CD4-positive, alpha-beta T cell treated with Interleukin-2 at 100 ng/mL for 4 hours (primary cell): ENCODE measurements around the gene ZNF672.
"Not testable (repeated sequence)": the region's sequence is repeated elsewhere in the genome, so short reads cannot be mapped to it uniquely, and the experiment has no call there.

ENCODE experiments used
- DNase-seq: peaks from one replicate; pipeline ENCODE4 v3.0.0-alpha.2; 2020; ENCODE audit warnings: low spot score

Gene ZNF672

GRCh38 chr1:248856176-248856575 lies 18.2 kb downstream of the ZNF672 start:
- no peak for DNase-seq

- DNase-seq = no peak
Observed at GRCh38 chr1:248857201-248857600, 19.2 kb downstream of the ZNF672 start.

GRCh38 chr1:248857749-248858095 lies 19.7 kb downstream of the ZNF672 start:
- no peak for DNase-seq

GRCh38 chr1:248858096-248858890 lies 20.3 kb downstream of the ZNF672 start:
- DNase-seq = no peak

GRCh38 chr1:248858891-248859889 lies 21.2 kb downstream of the ZNF672 start, which contains the start of gene ZNF692:
ZNF692 (minus strand) TSS chr1:248859085; CDS start chr1:248858309, 776 bp downstream.
- DNase-seq = peak; percentile 98

- no peak for DNase-seq
Observed at GRCh38 chr1:248860007-248860406, 22.0 kb downstream of the ZNF672 start.

- DNase-seq = no peak
Observed at GRCh38 chr1:248861616-248862015, 23.6 kb downstream of the ZNF672 start.

- DNase-seq = peak; percentile 33
Observed at GRCh38 chr1:248862695-248862997, 24.6 kb downstream of the ZNF672 start.

GRCh38 chr1:248862998-248863881 lies 25.2 kb downstream of the ZNF672 start:
- DNase-seq = peak; percentile 77

- DNase-seq = no peak
Observed at GRCh38 chr1:248871837-248872401, 33.9 kb downstream of the ZNF672 start.

GRCh38 chr1:248872752-248873408 lies 34.9 kb downstream of the ZNF672 start:
- peak; percentile 26 for DNase-seq

GRCh38 chr1:248873409-248873992 lies 35.5 kb downstream of the ZNF672 start:
- DNase-seq = peak; percentile 95

GRCh38 chr1:248873993-248874533 lies 36.0 kb downstream of the ZNF672 start:
- peak; percentile 90 for DNase-seq

- no peak for DNase-seq
Observed at GRCh38 chr1:248881261-248881660, 43.2 kb downstream of the ZNF672 start.

- not testable (repeated sequence) for DNase-seq
Observed at GRCh38 chr1:248882427-248882826, 44.4 kb downstream of the ZNF672 start.

GRCh38 chr1:248884632-248885295 lies 46.7 kb downstream of the ZNF672 start:
- no peak for DNase-seq

- no peak for DNase-seq
Observed at GRCh38 chr1:248885646-248886045, 47.6 kb downstream of the ZNF672 start.

GRCh38 chr1:248886237-248886895 lies 48.3 kb downstream of the ZNF672 start:
- no peak for DNase-seq

GRCh38 chr1:248889914-248890243 lies 51.9 kb downstream of the ZNF672 start:
- DNase-seq = not testable (repeated sequence)
